ENCODE data around the gene TACO1.

DNA sequence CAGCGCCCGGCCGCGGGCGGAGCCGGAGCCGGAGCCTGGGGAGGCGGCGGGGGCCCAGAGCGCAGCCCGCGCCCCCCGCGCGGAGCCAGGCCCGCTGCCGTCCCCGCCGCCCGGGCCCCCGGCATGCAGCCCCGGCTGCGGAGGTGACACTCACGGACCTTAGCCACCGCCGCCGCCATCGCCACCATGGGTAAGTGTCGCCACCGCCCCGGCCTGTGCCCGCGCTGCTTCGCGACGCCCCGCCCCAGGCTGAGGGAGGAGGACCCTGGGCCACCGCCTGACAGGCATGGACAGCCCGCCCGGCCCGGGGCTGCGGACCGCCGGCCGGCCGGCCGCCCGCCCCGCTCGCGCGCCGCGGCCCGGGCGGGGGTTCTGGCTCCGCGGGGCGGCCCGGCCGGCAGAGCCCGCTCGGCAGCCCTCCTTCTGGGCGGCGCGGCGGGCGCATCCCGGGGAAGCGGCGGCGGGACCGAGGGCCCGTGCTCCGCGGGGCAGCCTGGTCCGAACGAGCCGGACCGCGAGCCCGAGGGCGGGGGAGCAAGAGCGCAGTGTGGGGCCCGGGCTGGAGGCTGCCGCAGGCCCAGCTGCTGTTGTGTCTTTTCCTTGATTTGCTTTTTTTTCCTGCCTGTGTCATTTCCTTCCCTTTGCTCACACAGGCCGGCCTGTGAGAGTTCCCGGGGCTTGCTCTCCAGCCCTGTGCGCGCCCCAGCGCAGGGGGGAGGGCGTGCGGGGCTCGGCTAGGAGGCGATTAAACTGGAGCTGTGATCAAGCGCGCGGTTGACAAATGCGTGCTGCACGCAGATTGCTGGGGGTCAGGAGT is 22.1 kb downstream of the TACO1 start:
- TF ChIP-seq TAF1 (IDR thresholded peaks at IDR 0.05; ENCODE audit: control insufficient read depth, extremely low read depth, insufficient read depth, low read length, severe bottlenecking) (peak; percentile 24), TOE1 (IDR thresholded peaks at IDR 0.05; ENCODE audit: borderline replicate concordance) (no peak), TOE1 (CRISPR knock-in tag; IDR thresholded peaks at IDR 0.05; ENCODE audit: borderline replicate concordance, low read depth) (no peak), ZC3H4 (CRISPR knock-in tag; IDR thresholded peaks at IDR 0.05; ENCODE audit: borderline replicate concordance) (no peak), BRCA1 (IDR thresholded peaks at IDR 0.05) (no peak), BRCA1 (CRISPR knock-in tag; IDR thresholded peaks at IDR 0.05) (no peak), ZKSCAN1 (IDR thresholded peaks at IDR 0.05; ENCODE audit: low read depth, low read length) (no peak), SMC3 (conservative IDR thresholded peaks at IDR 0.05; ENCODE audit: insufficient read depth, low read depth, low read length) (no peak), YBX1 (IDR thresholded peaks at IDR 0.05) (no peak)
- TF ChIP-seq, protein P1, sequence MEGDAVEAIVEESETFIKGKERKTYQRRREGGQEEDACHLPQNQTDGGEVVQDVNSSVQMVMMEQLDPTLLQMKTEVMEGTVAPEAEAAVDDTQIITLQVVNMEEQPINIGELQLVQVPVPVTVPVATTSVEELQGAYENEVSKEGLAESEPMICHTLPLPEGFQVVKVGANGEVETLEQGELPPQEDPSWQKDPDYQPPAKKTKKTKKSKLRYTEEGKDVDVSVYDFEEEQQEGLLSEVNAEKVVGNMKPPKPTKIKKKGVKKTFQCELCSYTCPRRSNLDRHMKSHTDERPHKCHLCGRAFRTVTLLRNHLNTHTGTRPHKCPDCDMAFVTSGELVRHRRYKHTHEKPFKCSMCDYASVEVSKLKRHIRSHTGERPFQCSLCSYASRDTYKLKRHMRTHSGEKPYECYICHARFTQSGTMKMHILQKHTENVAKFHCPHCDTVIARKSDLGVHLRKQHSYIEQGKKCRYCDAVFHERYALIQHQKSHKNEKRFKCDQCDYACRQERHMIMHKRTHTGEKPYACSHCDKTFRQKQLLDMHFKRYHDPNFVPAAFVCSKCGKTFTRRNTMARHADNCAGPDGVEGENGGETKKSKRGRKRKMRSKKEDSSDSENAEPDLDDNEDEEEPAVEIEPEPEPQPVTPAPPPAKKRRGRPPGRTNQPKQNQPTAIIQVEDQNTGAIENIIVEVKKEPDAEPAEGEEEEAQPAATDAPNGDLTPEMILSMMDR (IDR thresholded peaks at IDR 0.05 in 2 of 3, conservative IDR thresholded peaks at IDR 0.05 in 1 of 3; ENCODE audit: insufficient read depth in 2 of 3, low read depth in 1 of 3, low read length in 3 of 3), result no peak
- TF ChIP-seq, protein P2, sequence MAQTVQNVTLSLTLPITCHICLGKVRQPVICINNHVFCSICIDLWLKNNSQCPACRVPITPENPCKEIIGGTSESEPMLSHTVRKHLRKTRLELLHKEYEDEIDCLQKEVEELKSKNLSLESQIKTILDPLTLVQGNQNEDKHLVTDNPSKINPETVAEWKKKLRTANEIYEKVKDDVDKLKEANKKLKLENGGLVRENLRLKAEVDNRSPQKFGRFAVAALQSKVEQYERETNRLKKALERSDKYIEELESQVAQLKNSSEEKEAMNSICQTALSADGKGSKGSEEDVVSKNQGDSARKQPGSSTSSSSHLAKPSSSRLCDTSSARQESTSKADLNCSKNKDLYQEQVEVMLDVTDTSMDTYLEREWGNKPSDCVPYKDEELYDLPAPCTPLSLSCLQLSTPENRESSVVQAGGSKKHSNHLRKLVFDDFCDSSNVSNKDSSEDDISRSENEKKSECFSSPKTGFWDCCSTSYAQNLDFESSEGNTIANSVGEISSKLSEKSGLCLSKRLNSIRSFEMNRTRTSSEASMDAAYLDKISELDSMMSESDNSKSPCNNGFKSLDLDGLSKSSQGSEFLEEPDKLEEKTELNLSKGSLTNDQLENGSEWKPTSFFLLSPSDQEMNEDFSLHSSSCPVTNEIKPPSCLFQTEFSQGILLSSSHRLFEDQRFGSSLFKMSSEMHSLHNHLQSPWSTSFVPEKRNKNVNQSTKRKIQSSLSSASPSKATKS (CRISPR knock-in tag; IDR thresholded peaks at IDR 0.05), result no peak
- TF ChIP-seq, protein P3, sequence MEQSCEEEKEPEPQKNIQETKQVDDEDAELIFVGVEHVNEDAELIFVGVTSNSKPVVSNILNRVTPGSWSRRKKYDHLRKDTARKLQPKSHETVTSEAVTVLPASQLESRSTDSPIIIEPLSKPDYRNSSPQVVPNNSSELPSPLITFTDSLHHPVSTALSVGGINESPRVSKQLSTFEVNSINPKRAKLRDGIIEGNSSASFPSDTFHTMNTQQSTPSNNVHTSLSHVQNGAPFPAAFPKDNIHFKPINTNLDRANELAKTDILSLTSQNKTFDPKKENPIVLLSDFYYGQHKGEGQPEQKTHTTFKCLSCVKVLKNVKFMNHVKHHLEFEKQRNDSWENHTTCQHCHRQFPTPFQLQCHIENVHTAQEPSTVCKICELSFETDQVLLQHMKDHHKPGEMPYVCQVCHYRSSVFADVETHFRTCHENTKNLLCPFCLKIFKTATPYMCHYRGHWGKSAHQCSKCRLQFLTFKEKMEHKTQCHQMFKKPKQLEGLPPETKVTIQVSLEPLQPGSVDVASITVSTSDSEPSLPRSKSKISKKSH (CRISPR knock-in tag; IDR thresholded peaks at IDR 0.05), result no peak

Data from K562 (cell line).